CD4-positive, alpha-beta T cell treated with Interferon gamma for 1 hour (primary cell): ENCODE results near the gene HES1.

Source experiments
- DNase-seq: peaks from one replicate; pipeline ENCODE4 v3.0.0-alpha.2; 2020

Gene HES1

GRCh38 chr3:194174980-194175379 is 39.0 kb downstream of the HES1 start:
- no peak for DNase-seq

GRCh38 chr3:194176274-194176991 is 40.5 kb downstream of the HES1 start:
- DNase-seq, result no peak

GRCh38 chr3:194177141-194177540 is 41.2 kb downstream of the HES1 start:
- DNase-seq, result no peak

- no peak for DNase-seq
Measured at GRCh38 chr3:194178128-194178527, 42.2 kb downstream of the HES1 start.

GRCh38 chr3:194178669-194179068 is 42.7 kb downstream of the HES1 start:
- DNase-seq, result no peak

- no peak for DNase-seq
Measured at GRCh38 chr3:194180570-194180969, 44.6 kb downstream of the HES1 start.

- DNase-seq, result no peak
Measured at GRCh38 chr3:194181612-194182529, 45.9 kb downstream of the HES1 start.

GRCh38 chr3:194183271-194183670 is 47.3 kb downstream of the HES1 start:
- no peak for DNase-seq

- DNase-seq, result no peak
Measured at GRCh38 chr3:194184265-194184751, 48.4 kb downstream of the HES1 start.

GRCh38 chr3:194184801-194185200 is 48.9 kb downstream of the HES1 start:
- no peak for DNase-seq

- DNase-seq, result no peak
Measured at GRCh38 chr3:194185221-194185620, 49.3 kb downstream of the HES1 start.

- DNase-seq, result no peak
Measured at GRCh38 chr3:194187233-194187944, 51.4 kb downstream of the HES1 start.
